ENCODE results near the gene C6orf15.

Gene C6orf15

GRCh38 chr6:31120151-31120915, 8.0 kb upstream of the C6orf15 start, which contains the start of gene CDSN:
Gene CDSN (minus strand): TSS chr6:31120446. CDS start chr6:31120419, 27 bp downstream.
- DNase-seq (ENCODE audit: low read depth): no peak
- TF ChIP-seq CTCF (conservative IDR thresholded peaks at IDR 0.05; ENCODE audit: control insufficient read depth, insufficient read depth, low read depth, low read length): no peak
- H3K4me3 ChIP-seq (ENCODE audit: control insufficient read depth, low read depth, low read length): no peak within 1 kb of the TSS

GRCh38 chr6:31118178-31118577, 5.8 kb upstream of the C6orf15 start:
- DNase-seq (ENCODE audit: low read depth): no peak
- no peak overlapping the region for H3K4me3 ChIP-seq (ENCODE audit: control insufficient read depth, low read depth, low read length)
- TF ChIP-seq CTCF (conservative IDR thresholded peaks at IDR 0.05; ENCODE audit: control insufficient read depth, insufficient read depth, low read depth, low read length): no peak

GRCh38 chr6:31116661-31117385, 4.4 kb upstream of the C6orf15 start:
- peak; percentile 38 for DNase-seq (ENCODE audit: low read depth)
- no peak overlapping the region for H3K4me3 ChIP-seq (ENCODE audit: control insufficient read depth, low read depth, low read length)
- no peak for TF ChIP-seq CTCF (conservative IDR thresholded peaks at IDR 0.05; ENCODE audit: control insufficient read depth, insufficient read depth, low read depth, low read length)

- no peak for DNase-seq (ENCODE audit: low read depth)
- TF ChIP-seq CTCF (conservative IDR thresholded peaks at IDR 0.05; ENCODE audit: control insufficient read depth, insufficient read depth, low read depth, low read length): no peak
- no peak overlapping the region for H3K4me3 ChIP-seq (ENCODE audit: control insufficient read depth, low read depth, low read length)
These were observed 3.7 kb upstream of the C6orf15 start for GRCh38 chr6:31115941-31116560.

GRCh38 chr6:31114970-31115849, 2.8 kb upstream of the C6orf15 start:
- peak; percentile 69 for DNase-seq (ENCODE audit: low read depth)
- H3K4me3 ChIP-seq (ENCODE audit: control insufficient read depth, low read depth, low read length): peak overlapping the region; percentile 43
- TF ChIP-seq CTCF (conservative IDR thresholded peaks at IDR 0.05; ENCODE audit: control insufficient read depth, insufficient read depth, low read depth, low read length): peak; percentile 42

- H3K4me3 ChIP-seq (ENCODE audit: control insufficient read depth, low read depth, low read length): peak within 1 kb of the TSS; percentile 43
- peak; percentile 97 for DNase-seq (ENCODE audit: low read depth)
- no peak for TF ChIP-seq CTCF (conservative IDR thresholded peaks at IDR 0.05; ENCODE audit: control insufficient read depth, insufficient read depth, low read depth, low read length)
These were observed 2.1 kb upstream of the C6orf15 start, which contains the start of gene PSORS1C1 for GRCh38 chr6:31114541-31114878. Gene PSORS1C1 (plus strand): TSS chr6:31114800. CDS start chr6:31129633, 14,833 bp downstream.

Data from fibroblast of mammary gland (primary cell).